Endodermal cell (in vitro differentiated cells): ENCODE measurements around the gene ACOX3. TPM values are rescaled to one million over a fixed set of nuclear protein-coding genes. Genes with fewer than 3 reads are reported as not detected.

ENCODE experiments used
- DNase-seq: peaks from one replicate; pipeline ENCODE4 v3.0.0-alpha.2; 2017
- H3K27ac ChIP-seq: 2 replicates; pipeline ENCODE4 v1.5.1; 2013; ENCODE audit warnings: mild to moderate bottlenecking, low read depth, low read length, moderate library complexity
- H3K27me3 ChIP-seq: 2 replicates; pipeline ENCODE4 v1.6.1; 2013; ENCODE audit warnings: mild to moderate bottlenecking, low read length, moderate library complexity; ENCODE audit not compliant: insufficient read depth, control insufficient read depth, poor library complexity, severe bottlenecking
- H3K36me3 ChIP-seq: 2 replicates; pipeline ENCODE4 v1.7.0; 2013; ENCODE audit warnings: mild to moderate bottlenecking, low read length, moderate library complexity; ENCODE audit not compliant: control insufficient read depth, insufficient read depth
- H3K4me1 ChIP-seq: one replicate; pipeline ENCODE4 v1.7.0; 2013; ENCODE audit warnings: low read length; ENCODE audit not compliant: control insufficient read depth, insufficient read depth
- H3K4me3 ChIP-seq: 2 replicates; pipeline ENCODE4 v1.5.1; 2013; ENCODE audit warnings: mild to moderate bottlenecking, low read length, moderate library complexity
- H3K9ac ChIP-seq: 2 replicates; pipeline ENCODE4 v1.6.1; 2013; ENCODE audit warnings: mild to moderate bottlenecking, low read length, moderate library complexity; ENCODE audit not compliant: poor library complexity, severe bottlenecking; ENCODE audit errors: extremely low read depth
- H3K9me3 ChIP-seq: 2 replicates; pipeline ENCODE4 v1.6.1; 2013; ENCODE audit warnings: mild to moderate bottlenecking, low read length, moderate library complexity; ENCODE audit not compliant: control insufficient read depth
- H3K27ac Mint-ChIP-seq: 2 replicates; pipeline ENCODE4 v1.8.0; 2020; ENCODE audit warnings: mixed read lengths
- H3K27me3 Mint-ChIP-seq: 2 replicates; pipeline ENCODE4 v1.8.0; 2021; ENCODE audit warnings: mild to moderate bottlenecking, mixed read lengths; ENCODE audit not compliant: insufficient read depth
- H3K36me3 Mint-ChIP-seq: 2 replicates; pipeline ENCODE4 v1.8.0; 2020; ENCODE audit warnings: low read depth, mixed read lengths
- H3K4me1 Mint-ChIP-seq: 2 replicates; pipeline ENCODE4 v1.8.0; 2020; ENCODE audit warnings: mixed read lengths
- H3K4me3 Mint-ChIP-seq: 2 replicates; pipeline ENCODE4 v1.8.0; 2020; ENCODE audit warnings: mild to moderate bottlenecking, moderate library complexity, mixed read lengths
- H3K9me3 Mint-ChIP-seq: 2 replicates; pipeline ENCODE4 v1.8.0; 2020; ENCODE audit warnings: mild to moderate bottlenecking, mixed read lengths
- CTCF ChIP-seq: fragments of 200-600 bp; sonication (generic); conservative IDR thresholded peaks from 2 replicates; pipeline ENCODE4 v1.5.0; 2021; ENCODE audit warnings: antibody characterized with exemption, mild to moderate bottlenecking
- WGBS, 2 experiments: methylation state at CpG; one replicate each; pipeline versions ENCODE4 v1.1.5 to v1.1.7; 2013; ENCODE audit warnings: missing lambda C conversion rate in 2 of 2, mixed read lengths in 1 of 2; ENCODE audit not compliant: insufficient coverage in 1 of 2, insufficient read length in 1 of 2; 5-methylcytosine and 5-hydroxymethylcytosine counted together
- total RNA-seq, 2 donors: library from RNA; stranded (reverse); fragmentation: NEBNext Ultra II Directional in 1 of 2; extraction: Animal tissue kit (Norgen Biotek cat#: 25700) in 1 of 2; gene quantifications; 2 replicates in 1 of 2; 3 replicates in 1 of 2; pipeline ENCODE4 v1.2.1, GENCODE V29; 2021

The ACOX3 gene
- total RNA-seq, 2 donors from 2014 or later: 55.1 to 146 TPM

GRCh38 chr4:8384397-8385060 lies 56.0 kb downstream of the ACOX3 start:
- peak overlapping the region; percentile 44 for H3K27ac Mint-ChIP-seq
- no peaks in the 10 kb centered on the region for H3K9me3 ChIP-seq

GRCh38 chr4:8383451-8384160 lies 56.9 kb downstream of the ACOX3 start:
- 90 to 93% methylated on average over 14 to 19 of the region's 19 CpGs for WGBS, 2 experiments
- peaks cover 2% of the 10 kb centered on the region for H3K4me1 Mint-ChIP-seq
- no peak overlapping the region for H3K9ac ChIP-seq
- no peak overlapping the region for H3K27ac ChIP-seq
- H3K27me3 Mint-ChIP-seq: no peaks in the 10 kb centered on the region
- H3K27ac Mint-ChIP-seq: no peak overlapping the region
- no peak for TF ChIP-seq CTCF
- H3K4me3 ChIP-seq: no peak overlapping the region
- no peak for DNase-seq
- peaks cover 71% of the 10 kb centered on the region for H3K36me3 ChIP-seq
- H3K36me3 Mint-ChIP-seq: peaks cover 30% of the 10 kb centered on the region
- H3K4me1 ChIP-seq: no peaks in the 10 kb centered on the region
- no peaks in the 10 kb centered on the region for H3K9me3 ChIP-seq
- H3K4me3 Mint-ChIP-seq: no peak overlapping the region
- no peaks in the 10 kb centered on the region for H3K9me3 Mint-ChIP-seq
- H3K27me3 ChIP-seq: no peaks in the 10 kb centered on the region

More at GRCh38 chr4:8384397-8385060, 56.0 kb downstream of the ACOX3 start:
- H3K9ac ChIP-seq: no peak overlapping the region
- no peak for DNase-seq
- peaks cover 30% of the 10 kb centered on the region for H3K36me3 Mint-ChIP-seq
- peaks cover 73% of the 10 kb centered on the region for H3K36me3 ChIP-seq
- H3K9me3 Mint-ChIP-seq: no peaks in the 10 kb centered on the region
- H3K27me3 Mint-ChIP-seq: no peaks in the 10 kb centered on the region
- WGBS, 2 experiments: 92 to 97% methylated on average over 14 to 26 of the region's 26 CpGs
- no peak overlapping the region for H3K4me3 ChIP-seq
- H3K4me3 Mint-ChIP-seq: no peak overlapping the region
- no peaks in the 10 kb centered on the region for H3K4me1 ChIP-seq
- H3K27ac ChIP-seq: no peak overlapping the region
- H3K4me1 Mint-ChIP-seq: peaks cover 2% of the 10 kb centered on the region
- TF ChIP-seq CTCF: no peak
- no peaks in the 10 kb centered on the region for H3K27me3 ChIP-seq

GRCh38 chr4:8383016-8383415 lies 57.5 kb downstream of the ACOX3 start:
- no peaks in the 10 kb centered on the region for H3K9me3 ChIP-seq
- no peak overlapping the region for H3K27ac Mint-ChIP-seq
- no peaks in the 10 kb centered on the region for H3K27me3 ChIP-seq
- H3K36me3 Mint-ChIP-seq: peaks cover 28% of the 10 kb centered on the region
- no peak overlapping the region for H3K4me3 Mint-ChIP-seq
- no peaks in the 10 kb centered on the region for H3K9me3 Mint-ChIP-seq
- peaks cover 2% of the 10 kb centered on the region for H3K4me1 Mint-ChIP-seq
- no peaks in the 10 kb centered on the region for H3K4me1 ChIP-seq
- H3K27me3 Mint-ChIP-seq: no peaks in the 10 kb centered on the region
- H3K9ac ChIP-seq: no peak overlapping the region
- peaks cover 71% of the 10 kb centered on the region for H3K36me3 ChIP-seq
- 88 to 97% methylated on average over 6 to 14 of the region's 14 CpGs for WGBS, 2 experiments
- TF ChIP-seq CTCF: no peak
- DNase-seq: no peak
- H3K27ac ChIP-seq: no peak overlapping the region
- H3K4me3 ChIP-seq: no peak overlapping the region
